ENCODE measurements around the gene PDE9A.

PDE9A gene

GRCh38 chr21:42748620-42749176 lies 95.3 kb downstream of the PDE9A start:
- H3K27ac ChIP-seq (replicated peaks): no peak overlapping the region
- DNase-seq (ENCODE audit: low read depth in 1 of 2, low spot score in 1 of 2): no peak
- TF ChIP-seq GABPA (IDR thresholded peaks at IDR 0.05; ENCODE audit: low read depth) (no peak), POLR2AphosphoS5 (IDR thresholded peaks at IDR 0.05; ENCODE audit: low read depth) (no peak), REST (IDR thresholded peaks at IDR 0.05; ENCODE audit: insufficient replicate concordance, low read depth) (no peak), SPI1 (IDR thresholded peaks at IDR 0.05; ENCODE audit: borderline replicate concordance, low read depth) (no peak)
- TF ChIP-seq, protein P1, sequence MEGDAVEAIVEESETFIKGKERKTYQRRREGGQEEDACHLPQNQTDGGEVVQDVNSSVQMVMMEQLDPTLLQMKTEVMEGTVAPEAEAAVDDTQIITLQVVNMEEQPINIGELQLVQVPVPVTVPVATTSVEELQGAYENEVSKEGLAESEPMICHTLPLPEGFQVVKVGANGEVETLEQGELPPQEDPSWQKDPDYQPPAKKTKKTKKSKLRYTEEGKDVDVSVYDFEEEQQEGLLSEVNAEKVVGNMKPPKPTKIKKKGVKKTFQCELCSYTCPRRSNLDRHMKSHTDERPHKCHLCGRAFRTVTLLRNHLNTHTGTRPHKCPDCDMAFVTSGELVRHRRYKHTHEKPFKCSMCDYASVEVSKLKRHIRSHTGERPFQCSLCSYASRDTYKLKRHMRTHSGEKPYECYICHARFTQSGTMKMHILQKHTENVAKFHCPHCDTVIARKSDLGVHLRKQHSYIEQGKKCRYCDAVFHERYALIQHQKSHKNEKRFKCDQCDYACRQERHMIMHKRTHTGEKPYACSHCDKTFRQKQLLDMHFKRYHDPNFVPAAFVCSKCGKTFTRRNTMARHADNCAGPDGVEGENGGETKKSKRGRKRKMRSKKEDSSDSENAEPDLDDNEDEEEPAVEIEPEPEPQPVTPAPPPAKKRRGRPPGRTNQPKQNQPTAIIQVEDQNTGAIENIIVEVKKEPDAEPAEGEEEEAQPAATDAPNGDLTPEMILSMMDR (IDR thresholded peaks at IDR 0.05; ENCODE audit: insufficient read depth, low read length): no peak
- no peaks in the 10 kb centered on the region for H3K27me3 ChIP-seq (ENCODE audit: insufficient read depth, poor library complexity, severe bottlenecking)
- no peak overlapping the region for H3K4me3 ChIP-seq (replicated peaks; ENCODE audit: insufficient read depth, low read length)

- TF ChIP-seq POLR2AphosphoS5 (IDR thresholded peaks at IDR 0.05; ENCODE audit: low read depth): no peak
- TF ChIP-seq REST (IDR thresholded peaks at IDR 0.05; ENCODE audit: insufficient replicate concordance, low read depth): no peak
- TF ChIP-seq SPI1 (IDR thresholded peaks at IDR 0.05; ENCODE audit: borderline replicate concordance, low read depth): no peak
- TF ChIP-seq, protein P1 (IDR thresholded peaks at IDR 0.05; ENCODE audit: insufficient read depth, low read length): no peak
- TF ChIP-seq GABPA (IDR thresholded peaks at IDR 0.05; ENCODE audit: low read depth): no peak
- DNase-seq (ENCODE audit: low read depth in 1 of 2, low spot score in 1 of 2): no peak
- Histone ChIP-seq H3K4me3 (replicated peaks; ENCODE audit: insufficient read depth, low read length) (no peak overlapping the region), H3K27ac (replicated peaks) (no peak overlapping the region), H3K27me3 (ENCODE audit: insufficient read depth, poor library complexity, severe bottlenecking) (no peaks in the 10 kb centered on the region)
Observed at GRCh38 chr21:42750737-42751530, 97.5 kb downstream of the PDE9A start.

- TF ChIP-seq SPI1 (IDR thresholded peaks at IDR 0.05; ENCODE audit: borderline replicate concordance, low read depth): no peak
- no peak for TF ChIP-seq REST (IDR thresholded peaks at IDR 0.05; ENCODE audit: insufficient replicate concordance, low read depth)
- TF ChIP-seq GABPA (IDR thresholded peaks at IDR 0.05; ENCODE audit: low read depth): no peak
- TF ChIP-seq, protein P1 (IDR thresholded peaks at IDR 0.05; ENCODE audit: insufficient read depth, low read length): no peak
Observed at GRCh38 chr21:42751866-42752265, 98.4 kb downstream of the PDE9A start.

More at GRCh38 chr21:42751866-42752265, 98.4 kb downstream of the PDE9A start:
- DNase-seq (ENCODE audit: low read depth in 1 of 2, low spot score in 1 of 2): no peak
- Histone ChIP-seq H3K4me3 (replicated peaks; ENCODE audit: insufficient read depth, low read length) (no peak overlapping the region), H3K27me3 (ENCODE audit: insufficient read depth, poor library complexity, severe bottlenecking) (no peaks in the 10 kb centered on the region), H3K27ac (replicated peaks) (no peak overlapping the region)
